Omental fat pad (tissue), 4 donors: ENCODE measurements around the gene PTOV1. TPM values are rescaled to one million over a fixed set of nuclear protein-coding genes. Genes with fewer than 3 reads are reported as not detected.

ENCODE experiments used
- ATAC-seq: fragments of 150-250 bp; one replicate; pipeline ENCODE4 v1.9.1; 2016; ENCODE audit warnings: mild to moderate bottlenecking, moderate library complexity; ENCODE audit not compliant: low FRiP score
- DNase-seq: peaks from one replicate; pipeline ENCODE4 v3.0.0-alpha.2; 2019; ENCODE audit warnings: low spot score
- CTCF ChIP-seq, 3 donors: fragments of 450-650 bp; IDR thresholded peaks; one replicate each; pipeline ENCODE4 v1.5.1; 2016 to 2017; ENCODE audit warnings: antibody characterized with exemption in 3 of 3, mild to moderate bottlenecking in 3 of 3, moderate library complexity in 2 of 3
- total RNA-seq, 4 donors: library from RNA; depleted of rRNA; stranded (reverse); fragments of >200 nt; gene quantifications; one replicate each; pipeline ENCODE4 v1.1.0, GENCODE V29; 2016

Gene PTOV1
- total RNA-seq, 4 donors from 2014 or later = 37.3 to 64.8 (median 58.1) TPM

- no peak for DNase-seq
- no peak for TF ChIP-seq CTCF (IDR thresholded peaks at IDR 0.05)
- ATAC-seq = peak; percentile 4
Observed at GRCh38 chr19:49850221-49850486, 805 bp upstream of the PTOV1 start.

GRCh38 chr19:49851456-49852259 lies 699 bp downstream of the PTOV1 start:
- peak; percentile 6 for ATAC-seq
- TF ChIP-seq CTCF (IDR thresholded peaks at IDR 0.05) = no peak
- no peak for DNase-seq

GRCh38 chr19:49852631-49853126 lies 1.7 kb downstream of the PTOV1 start:
- no peak for TF ChIP-seq CTCF (IDR thresholded peaks at IDR 0.05)
- no peak for ATAC-seq

GRCh38 chr19:49853852-49854377 lies 3.0 kb downstream of the PTOV1 start:
- ATAC-seq (no peak), DNase-seq (no peak)
- TF ChIP-seq CTCF (IDR thresholded peaks at IDR 0.05) = no peak

More at GRCh38 chr19:49852631-49853126, 1.7 kb downstream of the PTOV1 start:
- no peak for DNase-seq

GRCh38 chr19:49854378-49855263 lies 3.7 kb downstream of the PTOV1 start:
- no peak for DNase-seq
- no peak for TF ChIP-seq CTCF (IDR thresholded peaks at IDR 0.05)
- ATAC-seq = no peak

GRCh38 chr19:49855277-49855675 lies 4.3 kb downstream of the PTOV1 start:
- DNase-seq (no peak), ATAC-seq (no peak)

More at GRCh38 chr19:49855277-49855675, 4.3 kb downstream of the PTOV1 start:
- TF ChIP-seq CTCF (IDR thresholded peaks at IDR 0.05) = no peak
